ENCODE measurements around the gene CACNB1.
A peak's percentile ranks its signal among the peaks of the same experiment; 100 is the strongest.

The CACNB1 gene

DNA sequence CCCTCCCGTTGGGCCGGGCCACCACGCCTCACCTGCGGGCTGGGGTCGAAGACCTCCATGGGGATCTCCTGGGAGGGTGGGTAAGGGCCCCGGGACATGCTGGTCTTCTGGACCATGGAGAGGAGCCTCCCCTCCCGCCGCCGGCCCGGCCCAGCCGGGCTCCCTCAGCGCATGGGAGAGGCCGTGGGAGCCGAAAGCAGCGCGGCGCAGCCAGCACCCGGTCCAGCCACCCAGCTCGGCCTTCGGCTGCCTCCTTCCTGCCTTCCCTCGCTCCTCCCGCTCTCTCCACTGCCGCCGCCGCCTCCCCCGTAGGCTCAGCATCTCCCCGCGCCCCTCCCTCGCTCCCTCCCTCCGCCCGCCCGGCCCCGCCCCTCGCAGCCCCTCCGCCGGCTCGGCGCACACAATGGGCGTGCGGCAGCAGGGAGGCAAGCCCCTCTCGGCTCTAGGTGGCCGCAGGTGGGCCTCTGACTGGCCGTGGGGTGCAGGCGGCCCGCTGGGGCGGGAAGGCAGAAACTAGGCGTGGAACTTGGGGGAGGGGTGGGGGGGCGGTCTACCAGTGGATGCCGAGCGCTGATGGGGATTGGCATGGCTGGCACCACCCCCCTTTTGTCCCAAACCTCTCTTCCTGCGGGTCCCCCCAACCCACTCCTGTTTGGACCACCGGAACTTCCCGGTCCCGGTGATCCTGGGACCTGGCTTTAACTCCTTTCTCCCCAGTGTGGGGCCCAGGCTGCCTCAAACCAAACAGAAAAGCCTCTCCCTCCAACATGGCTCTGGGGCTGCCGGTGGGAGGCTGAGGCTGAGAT is at the start of gene CACNB1:
Gene CACNB1, minus strand, starts transcription at position 290 of the 806 bp plus-strand sequence. Its CDS starts 174 bp downstream, at position 116.
- DNase-seq = peak; percentile 63

DNA sequence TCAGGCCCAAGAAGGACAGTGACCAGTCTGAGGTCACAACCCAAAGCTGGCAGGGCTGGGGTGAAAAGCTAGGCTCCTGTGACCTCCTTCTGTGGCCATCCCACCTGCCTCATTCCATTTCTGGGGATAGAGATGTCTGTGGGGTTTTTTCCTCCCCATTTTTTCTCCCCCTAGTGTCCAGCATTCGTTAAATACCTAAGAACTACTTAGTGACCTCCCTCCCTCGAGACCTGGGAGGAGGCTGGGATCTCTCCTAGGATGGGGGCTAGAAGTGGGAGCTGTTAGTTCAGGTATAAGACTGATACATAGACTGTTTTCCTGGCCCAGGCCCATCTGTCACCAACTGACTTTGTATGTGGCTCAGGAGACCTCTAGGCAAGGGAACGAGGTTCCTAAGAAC is 48.8 kb upstream of the CACNB1 start:
- no peak for DNase-seq

DNA sequence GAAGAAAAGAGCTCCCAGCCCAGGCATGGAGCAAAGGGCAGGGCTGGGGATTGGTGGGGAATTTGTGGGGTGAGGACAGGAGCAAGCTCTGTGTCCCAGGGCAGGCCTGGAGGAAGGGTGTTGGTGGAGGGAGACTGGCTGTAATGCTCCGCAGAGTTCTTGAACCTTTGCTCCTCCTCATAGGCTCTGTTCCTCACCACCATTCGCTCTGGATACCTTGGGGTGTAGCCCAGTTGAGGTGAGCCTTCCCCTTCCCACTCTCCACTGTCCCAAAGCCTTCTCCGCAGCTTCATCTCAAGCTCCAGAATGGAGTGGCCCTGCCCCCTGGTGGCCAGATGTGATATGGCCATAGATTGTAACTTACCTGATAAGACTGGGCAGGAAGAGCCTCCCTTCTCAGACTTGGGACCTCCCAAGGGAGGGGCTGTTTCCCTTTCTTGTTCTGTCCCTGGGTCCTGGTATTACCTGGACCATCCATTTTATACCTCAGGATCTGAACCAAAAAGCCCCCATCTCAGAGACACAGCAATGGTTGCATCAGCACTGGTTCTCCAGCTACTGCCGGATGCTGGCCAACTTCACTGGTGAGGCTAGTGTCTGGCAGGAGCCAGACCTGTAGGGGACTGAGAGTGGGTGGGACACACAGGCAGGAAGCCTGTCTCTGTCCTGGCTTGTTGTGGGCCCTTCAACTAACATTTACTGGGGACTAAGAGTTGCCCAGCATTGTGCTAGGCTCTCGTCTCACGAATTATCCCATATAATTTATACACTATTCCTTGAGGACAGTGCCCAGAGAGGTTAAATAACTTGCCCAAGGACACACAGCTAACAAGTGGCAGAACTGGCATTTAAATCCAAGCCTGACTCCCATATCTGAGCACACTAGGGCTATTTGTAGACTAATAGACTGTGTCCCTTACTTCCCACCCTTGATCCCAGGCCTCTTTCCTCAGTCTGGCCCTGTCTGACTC is 47.4 kb upstream of the CACNB1 start:
- peak; percentile 93 for DNase-seq

DNA sequence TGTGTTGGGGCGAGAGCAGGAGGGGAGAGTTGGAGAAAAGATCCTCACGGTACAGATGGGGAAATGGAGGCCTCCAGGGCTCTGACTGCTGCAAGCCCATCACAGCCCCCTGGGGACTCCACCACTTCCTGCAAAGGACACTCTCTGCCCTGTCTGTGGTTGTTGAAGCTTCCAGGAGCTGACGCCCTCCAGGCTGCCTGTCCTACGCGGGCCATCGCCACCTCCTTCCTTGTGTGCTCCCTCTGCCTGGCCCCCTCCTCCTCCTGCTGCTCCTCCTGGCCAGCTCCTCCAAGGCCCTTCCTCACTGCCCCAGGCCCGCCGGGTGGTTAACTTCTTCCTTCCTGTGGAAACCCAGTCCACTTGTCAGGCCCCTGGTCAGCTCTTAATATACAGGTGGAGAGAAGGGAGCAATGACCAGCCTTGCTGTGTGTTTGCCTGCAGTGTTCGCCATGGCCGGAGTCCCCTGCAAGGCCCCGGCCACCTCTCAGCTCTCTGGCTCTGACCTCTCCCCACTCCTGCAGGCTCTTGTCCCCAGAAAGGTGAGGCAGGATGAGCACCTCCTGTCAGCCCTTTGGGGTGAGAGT is 46.6 kb upstream of the CACNB1 start:
- no peak for DNase-seq

DNA sequence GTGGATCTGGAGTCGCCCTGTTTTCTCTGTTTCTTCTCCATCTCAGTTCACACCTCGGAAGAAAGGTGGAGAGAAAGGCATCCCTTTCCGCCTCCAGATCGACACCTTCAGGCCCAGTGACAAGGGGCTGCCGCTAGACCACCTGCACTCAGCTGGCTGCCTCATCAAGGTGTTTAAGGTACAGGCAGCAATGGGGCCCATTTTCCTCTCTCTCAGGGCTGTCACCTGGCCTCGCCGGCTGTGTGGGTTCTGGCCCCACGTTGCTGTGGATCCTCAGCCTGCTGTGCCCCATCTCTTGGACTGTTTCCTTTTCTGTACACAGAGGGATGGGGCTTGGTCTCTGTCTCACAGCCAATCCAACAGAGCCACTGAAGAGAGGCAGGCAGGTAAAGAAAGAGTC is 45.7 kb upstream of the CACNB1 start:
- DNase-seq = no peak

DNA sequence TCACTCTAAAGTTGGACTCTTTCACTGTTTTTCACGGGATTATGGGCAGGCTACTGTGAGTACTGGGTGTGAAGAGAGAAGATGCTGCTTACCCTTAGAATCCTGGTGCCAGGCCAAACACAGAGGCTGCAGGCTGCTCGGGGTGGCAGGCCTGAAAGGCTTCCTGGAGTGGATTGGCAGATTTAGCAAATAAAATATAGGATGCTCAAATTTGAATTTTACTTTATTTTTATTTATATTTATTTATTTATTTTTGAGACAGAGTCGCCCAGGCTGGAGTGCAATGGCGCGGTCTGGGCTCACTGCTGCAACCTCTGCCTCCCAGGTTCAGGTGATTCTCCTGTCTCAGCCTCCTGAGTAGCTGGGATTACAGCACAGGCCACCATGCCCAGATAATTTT is 43.2 kb upstream of the CACNB1 start:
- no peak for DNase-seq

DNA sequence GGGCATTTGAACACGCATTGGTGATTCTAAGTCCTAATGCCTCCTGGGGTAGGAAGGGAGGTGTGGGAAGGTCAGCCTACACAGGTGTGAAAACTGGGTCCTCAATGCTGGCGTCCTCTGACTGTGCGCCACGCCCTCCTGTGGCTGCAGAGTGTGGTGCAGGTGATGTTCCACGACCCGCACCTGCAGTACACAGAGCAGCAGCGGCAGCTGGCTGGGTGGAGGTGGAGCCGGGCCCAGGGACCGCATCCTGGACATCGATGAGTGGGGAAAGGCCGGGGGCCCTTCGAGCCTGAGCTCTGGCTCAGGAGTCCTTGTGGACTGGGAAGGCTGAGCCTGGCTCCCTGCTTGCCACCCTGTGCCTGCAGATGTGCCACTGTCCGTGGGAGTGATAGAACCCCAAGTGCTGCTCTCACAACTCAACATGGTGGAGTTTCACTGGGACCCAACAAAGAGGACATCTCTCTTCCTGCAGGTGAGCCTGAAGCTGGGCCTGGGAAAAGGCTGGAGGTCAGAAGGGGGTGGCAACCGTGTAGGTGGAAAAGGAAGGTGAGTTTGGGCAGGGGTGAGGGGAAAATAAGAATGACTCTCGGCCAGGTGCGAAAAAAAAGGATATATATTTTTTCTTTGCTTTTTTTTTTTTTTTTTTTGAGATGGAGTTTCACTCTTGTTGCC is 42.3 kb upstream of the CACNB1 start:
- peak; percentile 35 for DNase-seq

DNA sequence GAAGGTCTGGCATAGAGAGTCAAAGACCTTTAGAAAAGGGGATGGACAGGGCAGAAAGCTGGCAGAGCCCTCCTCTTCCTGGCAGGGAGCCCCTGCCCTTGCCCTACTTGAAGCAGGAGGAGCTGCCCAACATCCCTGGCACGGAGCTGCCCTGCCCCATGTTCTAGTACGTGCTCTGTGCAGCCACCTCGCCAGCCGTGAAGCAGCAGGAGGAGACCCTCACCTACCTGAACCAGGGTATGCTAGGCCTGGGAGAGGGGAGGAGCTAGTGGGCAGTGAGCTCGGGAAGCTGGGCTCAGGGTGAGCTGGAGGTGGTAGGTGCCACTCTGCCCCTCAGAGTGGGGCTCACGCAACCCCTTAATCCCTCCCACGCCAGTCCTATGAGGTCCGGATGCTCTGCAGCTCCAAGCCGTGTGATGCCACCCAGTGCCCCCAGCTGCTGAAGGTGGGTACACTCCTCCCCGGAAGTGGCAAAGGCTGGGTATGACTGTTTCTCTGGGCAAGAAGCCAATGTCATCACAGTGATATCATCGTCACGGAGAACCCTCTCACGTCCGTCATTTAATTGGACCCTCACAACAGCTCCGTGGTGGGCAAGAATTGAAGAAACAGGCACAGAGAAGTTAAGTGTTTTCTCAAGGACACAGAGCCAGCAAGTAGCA is 41.0 kb upstream of the CACNB1 start:
- no peak for DNase-seq

DNA sequence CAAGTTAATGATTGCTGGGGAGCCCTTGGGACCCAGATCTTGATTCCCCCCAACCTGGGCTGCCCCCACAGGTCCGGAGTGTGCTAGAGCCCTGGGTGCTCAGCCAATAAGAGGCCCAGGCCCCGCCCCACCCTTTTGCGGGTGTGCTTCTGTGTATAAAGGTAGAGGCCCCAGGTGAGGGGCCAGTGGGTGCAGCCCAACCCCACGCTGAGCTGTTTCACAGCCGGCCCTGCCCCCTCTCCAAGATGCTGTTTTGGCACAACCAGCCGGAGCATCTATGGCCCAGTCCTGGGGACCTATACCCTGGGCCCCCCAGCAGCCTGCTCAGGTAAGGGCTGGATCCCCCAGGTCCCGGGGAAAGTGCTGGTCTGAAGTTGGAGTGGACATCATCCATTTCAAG is 40.1 kb upstream of the CACNB1 start:
- no peak for DNase-seq

DNA sequence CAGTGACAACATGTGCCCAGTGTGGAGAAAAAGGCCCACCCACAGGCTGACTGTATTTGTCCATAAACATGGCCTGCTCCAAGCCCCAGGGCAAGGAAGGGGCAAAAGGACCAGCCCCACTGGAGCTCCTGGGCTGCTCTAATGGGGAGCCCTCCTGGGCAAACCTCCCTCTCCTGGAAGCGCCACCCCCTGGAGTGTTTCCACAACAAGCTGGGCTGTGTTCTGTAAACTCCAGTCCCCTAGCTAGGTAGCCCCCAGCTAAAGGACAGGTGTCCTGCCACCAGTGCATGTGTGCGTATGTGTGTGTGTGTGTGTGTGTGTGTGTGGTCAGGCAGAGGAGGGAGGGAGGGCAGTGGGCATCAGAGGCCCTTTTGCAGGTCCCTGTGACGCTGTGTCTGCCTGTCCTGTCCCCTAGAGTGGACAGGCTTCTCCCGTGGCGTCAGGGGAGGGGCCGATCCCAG is 39.5 kb upstream of the CACNB1 start:
- no peak for DNase-seq

DNA sequence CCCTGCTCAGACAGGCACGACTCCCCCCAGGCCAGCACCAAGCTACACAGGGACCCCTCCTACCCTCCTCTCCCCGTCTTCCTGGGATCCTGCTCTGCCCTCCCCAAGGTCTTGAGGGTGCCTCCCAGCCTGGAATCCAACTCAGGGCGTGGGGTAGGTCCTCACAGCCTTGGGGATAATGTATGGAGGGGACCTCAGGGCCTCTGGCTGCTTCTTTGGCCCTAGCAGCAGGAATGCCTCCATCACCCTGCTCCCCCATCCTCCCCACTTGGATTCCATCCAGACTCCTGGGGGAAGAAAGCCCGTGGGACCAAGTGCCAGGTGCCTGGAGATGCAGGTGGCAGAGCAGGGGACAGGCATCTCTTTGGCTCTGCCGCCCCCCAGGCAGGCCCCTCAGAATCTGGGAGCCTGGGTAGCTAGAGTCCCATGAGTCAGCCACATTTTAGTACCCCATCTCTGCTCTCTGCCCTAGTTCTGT is 39.0 kb upstream of the CACNB1 start:
- DNase-seq = no peak

DNA sequence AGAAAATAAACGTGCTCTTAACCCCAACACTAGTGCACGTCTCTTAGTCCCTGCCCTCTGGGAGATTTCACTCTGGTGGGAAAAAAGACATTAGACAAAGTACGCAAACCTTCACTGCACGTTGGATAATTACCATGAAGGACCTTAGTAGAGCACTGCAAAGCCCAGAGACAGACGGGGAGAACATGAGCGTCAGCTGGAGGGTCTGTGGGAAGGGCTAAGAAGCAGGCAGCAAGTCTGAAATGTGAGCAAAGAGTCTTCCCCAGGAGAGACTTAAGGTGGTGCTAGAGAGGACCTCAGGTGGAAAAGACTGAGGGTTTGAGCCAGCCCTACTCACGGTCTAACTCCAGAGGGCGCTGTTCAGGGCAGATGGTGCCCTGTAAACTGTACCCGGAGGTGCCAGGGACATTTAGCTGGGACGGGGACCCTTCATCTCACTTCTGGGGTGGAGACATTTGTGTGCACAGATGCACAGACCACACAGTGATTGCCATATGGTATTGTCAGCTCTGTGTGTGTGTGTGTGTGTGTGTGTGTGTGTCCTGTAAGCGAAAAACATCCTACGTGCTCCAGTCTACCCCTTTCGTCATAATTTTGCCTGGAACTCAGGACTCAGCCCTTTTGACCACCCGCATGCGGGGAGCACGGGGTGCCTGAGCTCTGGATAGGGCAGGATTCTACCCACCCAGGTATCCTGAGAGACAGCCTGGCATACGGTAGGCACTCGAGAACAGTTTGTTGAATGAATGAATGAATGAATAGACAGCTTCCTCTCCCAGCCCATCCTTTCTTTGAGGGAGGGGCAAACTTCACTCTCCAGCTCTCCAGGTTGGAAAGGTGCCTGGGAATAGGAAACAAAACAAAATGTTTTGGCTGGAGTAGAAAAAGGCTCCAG is 38.3 kb upstream of the CACNB1 start:
- peak; percentile 99 for DNase-seq

DNA sequence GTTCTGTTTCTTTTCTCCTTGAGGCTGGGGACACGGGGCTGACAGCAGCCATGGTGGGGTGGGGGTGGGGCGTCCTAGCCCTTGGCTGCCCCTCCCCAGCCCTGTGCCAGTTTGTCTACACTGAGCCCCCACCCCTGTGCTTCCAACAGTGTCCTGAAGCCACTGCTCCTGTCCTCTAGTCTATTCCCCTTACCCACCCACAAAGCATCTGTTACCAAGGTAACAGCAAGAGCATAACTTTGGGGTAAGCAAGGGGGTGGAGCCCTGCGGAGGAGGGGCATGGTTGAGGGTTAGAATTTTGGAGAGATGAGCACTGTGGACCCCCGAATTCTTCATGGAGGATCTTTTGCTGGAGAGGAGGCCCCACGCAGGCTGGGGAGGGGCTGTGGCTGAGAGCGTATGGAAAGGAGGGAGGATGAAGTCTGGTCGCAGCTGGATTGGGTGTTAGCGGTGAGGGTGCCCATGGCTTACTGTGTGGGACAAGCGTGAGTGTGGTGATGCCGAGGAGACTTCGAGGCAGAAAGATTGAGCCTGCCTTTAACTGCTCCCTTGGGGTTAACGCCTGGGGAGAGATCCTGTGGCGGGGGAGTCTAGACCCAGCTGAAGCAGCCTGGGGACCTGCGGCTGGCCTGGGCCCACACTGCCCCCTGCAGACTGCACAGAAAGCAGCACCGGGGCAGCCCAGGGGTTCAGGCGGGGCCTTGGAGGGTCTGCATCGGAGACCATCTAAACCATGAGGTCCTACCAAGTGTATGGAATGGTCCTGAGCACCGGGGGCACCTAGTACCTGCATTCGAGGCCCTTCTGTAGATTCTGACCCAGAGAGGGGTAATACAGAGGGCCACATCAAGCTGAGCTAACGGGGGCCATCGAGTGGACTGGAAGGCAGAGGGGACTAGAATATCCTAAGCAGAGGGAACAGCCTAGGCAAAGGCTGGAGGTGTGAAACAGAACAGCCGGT is 34.4 kb upstream of the CACNB1 start:
- DNase-seq = peak; percentile 40

DNA sequence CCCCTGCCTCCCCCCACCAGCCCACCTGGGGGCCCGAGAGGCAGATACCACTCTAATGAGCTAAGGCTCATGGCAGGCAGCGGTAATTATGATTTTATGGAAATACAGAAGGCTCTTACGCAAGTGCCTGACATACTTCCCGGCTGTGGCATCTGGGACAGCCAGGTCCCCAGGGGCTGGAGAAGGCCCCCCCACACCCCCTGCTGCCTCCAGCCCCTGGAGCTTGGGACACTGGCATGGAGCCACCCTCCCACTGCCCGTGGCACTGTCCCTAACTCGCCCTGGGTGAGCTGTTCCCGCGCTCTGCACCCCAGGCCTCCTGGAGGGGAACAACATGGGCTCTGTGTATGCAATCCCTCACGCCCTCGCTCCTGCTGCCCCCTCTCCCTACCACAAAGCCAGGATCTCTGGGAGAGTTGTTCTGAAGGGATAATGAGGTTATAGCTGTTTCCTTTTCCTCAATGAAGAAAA is 33.7 kb upstream of the CACNB1 start:
- no peak for DNase-seq

DNA sequence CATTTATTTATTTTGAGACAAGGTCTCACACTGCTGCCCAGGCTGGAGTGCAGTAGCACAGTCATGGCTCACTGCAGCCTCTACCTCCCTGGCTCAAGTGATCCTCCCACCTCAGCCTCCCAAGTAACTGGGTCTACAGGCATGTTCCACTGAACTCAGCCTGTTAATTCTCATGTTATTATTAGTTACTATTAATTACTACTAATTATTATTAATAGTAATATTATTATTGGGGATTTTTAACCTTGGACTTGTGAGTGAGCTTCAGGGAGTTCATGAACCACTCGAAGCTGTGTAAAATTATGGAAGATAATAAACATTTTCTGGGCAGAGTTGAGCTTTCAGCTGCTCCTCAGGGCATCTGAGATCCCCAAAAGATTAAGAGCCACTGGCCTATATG is 32.9 kb upstream of the CACNB1 start:
- DNase-seq = no peak

DNA sequence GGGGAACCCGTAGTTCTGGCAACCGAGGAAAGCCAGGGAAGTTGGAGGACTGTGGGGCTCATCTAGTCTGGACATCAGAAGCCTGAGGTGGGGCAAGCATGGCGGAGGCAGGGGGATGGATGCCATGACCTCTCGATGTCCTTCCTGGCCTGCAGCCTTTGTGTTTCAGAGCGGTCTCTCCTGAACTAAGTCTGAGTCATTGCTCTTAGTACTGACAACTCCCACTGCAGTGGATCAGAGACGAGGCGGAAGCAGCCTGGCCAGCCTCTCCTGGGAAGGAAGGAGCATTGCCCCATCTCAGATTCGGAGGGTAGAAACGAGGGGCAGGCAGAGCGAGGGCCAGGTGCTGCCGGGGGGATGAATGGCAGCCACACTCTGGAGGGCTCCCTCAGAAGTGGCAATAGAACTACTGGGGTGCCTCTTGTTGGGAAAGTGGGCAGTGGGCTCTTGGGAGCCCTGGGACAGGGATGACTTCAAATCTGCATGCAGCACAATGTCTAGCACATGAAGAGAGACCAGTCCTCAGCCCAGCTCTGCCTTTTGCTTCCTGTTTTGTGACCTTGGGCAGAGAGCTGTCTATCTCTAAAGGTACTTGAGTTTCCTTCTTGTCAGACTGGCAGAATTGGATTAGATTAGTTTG is 31.9 kb upstream of the CACNB1 start:
- DNase-seq = no peak

DNA sequence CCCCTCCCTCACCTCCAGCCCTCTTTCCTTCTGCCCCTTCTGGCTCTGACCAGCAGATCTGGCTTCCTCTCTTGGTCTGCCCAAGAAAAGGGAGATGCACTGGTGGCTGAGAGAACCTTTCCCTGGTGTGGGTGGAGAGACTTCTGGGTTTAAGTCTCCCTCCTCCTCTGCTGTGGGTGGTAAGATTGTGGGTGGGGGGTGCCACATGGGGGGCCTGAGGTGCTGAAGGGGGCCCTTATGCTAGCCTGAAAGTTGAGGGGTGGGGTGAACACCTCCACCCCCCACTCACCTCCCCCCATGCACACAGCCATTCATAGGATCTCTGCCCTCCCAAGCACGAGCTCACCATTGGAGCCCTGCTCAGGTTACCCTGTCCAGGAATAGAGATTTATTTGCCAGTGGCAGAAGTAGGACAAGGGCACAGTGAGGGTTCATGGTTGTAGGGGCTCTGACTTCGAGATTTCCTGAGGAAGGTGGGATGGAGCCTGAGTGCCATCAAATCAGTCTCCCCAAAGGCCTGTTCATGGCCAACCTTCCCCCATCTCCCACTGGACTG is 30.0 kb upstream of the CACNB1 start:
- DNase-seq = no peak

DNA sequence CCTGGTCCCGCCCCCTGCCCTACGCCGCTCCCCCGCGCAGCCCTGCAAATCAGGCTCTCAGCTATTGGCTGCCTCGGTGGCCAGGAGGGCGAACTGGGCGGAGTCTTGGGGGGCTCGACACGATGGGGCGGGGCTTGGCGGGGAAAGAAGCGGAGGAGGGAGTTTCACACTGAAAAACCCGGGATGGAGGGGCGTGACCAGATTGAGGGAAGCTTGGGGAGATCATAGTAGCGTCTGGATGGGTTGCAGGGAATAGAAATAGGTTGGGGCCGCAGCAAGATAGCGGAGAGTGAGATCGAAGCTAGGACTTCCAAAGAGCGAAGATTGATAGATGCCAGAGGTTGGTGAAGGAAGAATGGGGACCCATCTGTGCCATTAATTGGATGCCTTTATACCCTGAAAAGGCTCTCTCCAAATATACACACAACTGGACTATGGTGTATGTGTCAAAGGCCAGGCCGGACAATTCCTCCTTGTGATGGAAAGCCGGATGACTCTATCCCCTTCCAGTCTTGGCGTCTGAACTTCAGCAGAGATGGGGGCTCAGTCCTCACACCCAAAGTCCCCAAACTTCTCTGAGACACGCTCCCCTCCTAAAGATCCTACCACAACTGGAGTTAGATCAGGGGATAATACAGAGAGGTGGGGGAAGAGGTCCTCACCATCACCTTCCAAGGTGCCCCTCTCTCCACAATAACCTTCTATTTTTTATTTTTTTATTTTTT is 28.7 kb upstream of the CACNB1 start:
- DNase-seq = peak; percentile 88
